Astrocyte of the spinal cord (primary cell): ENCODE data around the gene GRPEL2.
"Not testable (repeated sequence)": the region's sequence is repeated elsewhere in the genome, so short reads cannot be mapped to it uniquely, and the experiment has no call there.

Experiments used
- DNase-seq: peaks from one replicate; pipeline ENCODE4 v3.0.0; 2011; ENCODE audit warnings: low read depth, low spot score
- H3K4me3 ChIP-seq: 2 replicates; pipeline ENCODE4 v1.5.1; 2011; ENCODE audit warnings: low read depth, mild to moderate bottlenecking, low read length, moderate library complexity
- in situ Hi-C: cut with HindIII; loops from 2 replicates; pipeline ENCODE4 v1.10.0; 2017; ENCODE audit warnings: low sequenced_read_pairs
- TF ChIP-seq, protein P1 (sequence below): IDR thresholded peaks from 2 replicates; pipeline ENCODE4 v1.5.1; 2012; ENCODE audit warnings: low read depth, mild to moderate bottlenecking, low read length, inconsistent platforms

Gene GRPEL2

DNA sequence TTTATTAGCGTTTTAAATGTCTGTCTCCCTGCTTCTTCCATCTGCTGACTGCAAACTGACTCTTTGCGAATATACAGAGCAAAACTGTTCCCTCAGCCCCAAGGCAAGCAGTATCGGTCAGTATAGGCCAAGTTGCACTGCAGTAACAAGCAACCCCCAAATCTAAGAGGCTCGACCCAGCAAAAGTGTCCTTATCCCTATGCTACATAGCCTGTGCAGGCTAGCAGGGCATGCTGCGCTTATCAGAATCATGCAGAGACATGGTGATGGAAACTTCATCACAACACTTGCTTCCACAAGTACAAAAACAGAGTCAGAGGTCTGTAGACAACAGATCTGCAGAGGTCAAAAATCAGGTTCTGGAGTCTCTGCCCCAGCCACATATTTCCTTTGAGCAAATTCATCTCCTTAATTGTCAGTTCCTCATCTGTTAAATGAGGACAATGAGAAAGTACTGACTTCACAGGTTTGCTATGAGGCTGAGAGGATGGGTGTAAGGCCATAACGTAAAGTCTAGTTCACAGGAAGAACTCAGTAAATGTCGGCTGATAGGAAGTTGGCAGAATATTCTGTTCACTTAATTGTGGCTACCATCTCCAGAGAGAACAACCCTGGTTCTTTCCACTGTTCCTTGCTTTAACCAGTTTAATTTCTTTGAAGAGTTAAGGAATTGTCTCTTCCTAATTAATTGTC, 43.3 kb downstream of the GRPEL2 start:
- no peak overlapping the region for H3K4me3 ChIP-seq
- in situ Hi-C loops = no loop called here
- TF ChIP-seq, protein P1, sequence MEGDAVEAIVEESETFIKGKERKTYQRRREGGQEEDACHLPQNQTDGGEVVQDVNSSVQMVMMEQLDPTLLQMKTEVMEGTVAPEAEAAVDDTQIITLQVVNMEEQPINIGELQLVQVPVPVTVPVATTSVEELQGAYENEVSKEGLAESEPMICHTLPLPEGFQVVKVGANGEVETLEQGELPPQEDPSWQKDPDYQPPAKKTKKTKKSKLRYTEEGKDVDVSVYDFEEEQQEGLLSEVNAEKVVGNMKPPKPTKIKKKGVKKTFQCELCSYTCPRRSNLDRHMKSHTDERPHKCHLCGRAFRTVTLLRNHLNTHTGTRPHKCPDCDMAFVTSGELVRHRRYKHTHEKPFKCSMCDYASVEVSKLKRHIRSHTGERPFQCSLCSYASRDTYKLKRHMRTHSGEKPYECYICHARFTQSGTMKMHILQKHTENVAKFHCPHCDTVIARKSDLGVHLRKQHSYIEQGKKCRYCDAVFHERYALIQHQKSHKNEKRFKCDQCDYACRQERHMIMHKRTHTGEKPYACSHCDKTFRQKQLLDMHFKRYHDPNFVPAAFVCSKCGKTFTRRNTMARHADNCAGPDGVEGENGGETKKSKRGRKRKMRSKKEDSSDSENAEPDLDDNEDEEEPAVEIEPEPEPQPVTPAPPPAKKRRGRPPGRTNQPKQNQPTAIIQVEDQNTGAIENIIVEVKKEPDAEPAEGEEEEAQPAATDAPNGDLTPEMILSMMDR = no peak

DNA sequence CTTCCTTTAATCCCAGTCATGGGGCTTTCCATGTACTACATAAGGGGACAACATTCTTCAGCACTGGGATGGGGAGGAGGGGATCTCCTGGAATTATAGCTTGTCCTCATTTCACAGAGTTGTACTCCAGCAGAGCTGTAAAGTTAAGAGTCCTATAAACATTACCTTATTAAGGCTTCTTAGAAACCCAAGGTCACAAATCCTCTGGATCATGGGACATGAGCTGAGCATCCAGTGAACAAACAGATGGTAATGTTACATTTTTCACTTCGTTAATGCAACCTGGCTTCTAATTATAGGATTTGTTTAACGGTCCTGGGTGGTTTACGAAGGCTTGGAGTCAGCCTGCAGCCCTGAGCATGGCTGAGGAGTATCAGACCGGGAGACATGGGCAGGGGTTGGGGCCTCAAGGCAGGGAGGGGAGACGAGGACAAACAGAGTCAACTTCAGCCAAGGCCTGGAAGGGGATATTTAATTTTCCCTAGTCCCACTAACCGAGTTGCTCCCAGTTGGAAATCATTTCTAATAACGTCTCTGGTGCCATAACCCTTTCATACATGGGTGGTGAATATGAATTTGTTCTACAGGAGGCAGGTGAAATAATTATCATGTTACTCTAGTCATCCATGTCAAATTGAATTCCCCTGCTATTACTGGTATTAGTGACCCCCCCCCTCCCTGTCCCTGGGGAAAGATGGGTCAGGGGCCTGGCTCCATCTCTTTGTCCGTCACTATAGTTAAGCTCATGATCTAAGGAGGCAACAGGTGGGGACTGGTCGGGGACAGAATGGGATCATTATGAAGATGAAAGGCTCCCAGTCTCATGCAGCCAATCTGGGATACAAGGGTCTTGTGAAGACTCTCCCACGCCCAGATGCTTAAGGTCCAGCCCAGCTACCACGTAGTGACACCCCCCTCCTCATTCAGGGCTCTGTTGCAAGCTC, 44.5 kb downstream of the GRPEL2 start:
- in situ Hi-C loops = no loop called here
- no peak overlapping the region for H3K4me3 ChIP-seq
- TF ChIP-seq, protein P1 = no peak
- DNase-seq = no peak

More for the DNA sequence above, 43.3 kb downstream of the GRPEL2 start:
- no peak for DNase-seq

DNA sequence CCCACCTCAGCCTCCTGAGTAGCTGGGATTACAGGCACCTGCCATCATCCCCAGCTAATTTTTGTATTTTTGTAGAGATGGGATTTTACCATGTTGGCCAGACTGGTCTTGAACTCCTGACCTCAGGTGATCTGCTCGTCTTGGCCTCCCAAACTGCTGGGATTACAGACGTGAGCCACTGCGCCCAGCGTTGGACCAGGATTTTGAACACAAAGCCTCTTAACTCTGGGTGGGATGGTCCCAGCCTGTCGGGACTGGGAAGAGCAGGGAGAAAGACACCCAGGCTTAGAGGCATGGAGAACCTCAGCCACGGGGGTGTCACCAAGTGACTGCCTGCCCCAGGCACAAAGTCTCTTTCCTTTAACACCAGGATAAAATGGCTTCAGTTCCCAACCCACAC, 45.8 kb downstream of the GRPEL2 start:
- in situ Hi-C loops, H3K4me3 ChIP-seq, DNase-seq: not testable (repeated sequence)

DNA sequence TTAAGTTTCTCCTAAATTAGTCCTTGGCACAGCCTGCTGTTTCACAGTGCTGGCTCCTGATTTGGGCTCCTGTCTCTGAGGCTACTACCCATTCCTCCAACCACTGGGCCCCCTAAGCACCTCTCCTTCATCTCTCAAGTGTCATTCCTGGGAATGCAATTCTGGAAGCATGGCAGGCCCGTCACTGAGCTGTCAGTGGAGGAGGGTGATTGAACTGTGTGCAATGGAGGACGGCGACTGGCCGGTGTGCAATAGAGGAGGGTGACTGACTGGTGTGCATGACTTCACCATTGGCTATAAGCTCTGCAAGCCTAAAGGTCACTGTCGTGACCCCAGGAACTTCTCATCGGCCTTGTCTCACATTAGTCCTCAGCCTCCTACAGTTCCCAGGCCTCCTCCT, 46.2 kb downstream of the GRPEL2 start:
- in situ Hi-C loops = no loop called here
- TF ChIP-seq, protein P1 = no peak
- DNase-seq = no peak
- H3K4me3 ChIP-seq = no peak overlapping the region

DNA sequence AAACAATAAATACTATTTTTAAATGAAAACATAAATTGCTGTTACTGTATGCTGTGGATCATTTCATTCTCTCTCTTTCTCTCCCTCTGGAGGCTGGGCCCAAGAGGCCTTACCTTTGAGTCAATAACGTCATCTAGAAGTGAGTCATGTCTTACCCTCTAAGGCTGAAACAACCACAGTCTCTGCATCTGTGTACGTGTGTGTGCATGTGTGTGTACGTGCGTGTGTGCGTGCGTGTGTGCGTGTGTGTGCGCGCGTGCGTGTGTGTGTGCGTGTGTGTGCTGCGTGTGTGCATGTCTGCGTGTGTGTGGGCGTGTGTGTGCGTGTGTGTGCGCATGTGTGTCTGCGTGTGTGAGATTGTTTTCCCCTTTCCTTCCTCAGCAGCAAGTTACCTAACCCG, 47.4 kb downstream of the GRPEL2 start:
- DNase-seq = peak; percentile 60
- in situ Hi-C loops = no loop called here
- no peak overlapping the region for H3K4me3 ChIP-seq
- TF ChIP-seq, protein P1 = no peak

DNA sequence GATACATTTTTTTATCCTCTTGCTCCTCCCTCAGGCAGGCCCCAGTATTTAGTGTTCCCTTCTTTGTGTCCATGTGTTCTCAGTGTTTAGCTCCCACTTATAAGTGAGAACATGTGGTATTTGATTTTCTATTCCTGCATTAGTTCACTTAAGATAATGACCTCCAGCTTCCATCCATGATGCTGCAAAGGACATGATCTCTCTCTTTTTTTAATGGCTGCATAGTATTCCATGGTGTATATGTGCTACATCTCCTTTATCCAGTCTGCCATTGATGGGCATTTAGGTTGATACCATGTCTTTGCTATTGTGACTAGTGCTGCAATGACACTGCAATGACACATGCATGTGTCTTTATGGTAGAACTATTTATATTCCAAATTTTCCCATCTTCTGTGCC, 49.7 kb downstream of the GRPEL2 start:
- H3K4me3 ChIP-seq, in situ Hi-C loops, DNase-seq: not testable (repeated sequence)

DNA sequence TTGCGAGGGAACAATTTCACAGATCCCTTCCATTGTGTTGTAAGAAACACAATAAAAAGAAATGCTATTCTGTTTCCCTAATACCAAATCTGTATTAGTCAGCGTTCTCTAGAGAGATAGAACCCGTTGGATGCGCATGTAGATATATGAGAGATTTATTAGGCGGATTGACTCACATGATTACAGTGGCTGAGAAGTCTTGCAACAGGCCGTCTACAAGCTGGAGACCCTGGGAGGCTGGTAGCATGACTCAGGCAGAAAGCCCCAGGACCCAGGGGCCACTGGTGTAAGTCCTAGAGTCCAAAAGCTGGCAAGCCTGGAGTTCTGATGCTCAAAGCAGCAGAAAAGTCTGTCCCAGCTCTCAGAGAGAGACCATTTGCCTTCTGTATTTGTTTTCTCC, 52.2 kb downstream of the GRPEL2 start:
- TF ChIP-seq, protein P1 = no peak
- peak; percentile 84 for DNase-seq
- in situ Hi-C loops = no loop called here
- no peak overlapping the region for H3K4me3 ChIP-seq

DNA sequence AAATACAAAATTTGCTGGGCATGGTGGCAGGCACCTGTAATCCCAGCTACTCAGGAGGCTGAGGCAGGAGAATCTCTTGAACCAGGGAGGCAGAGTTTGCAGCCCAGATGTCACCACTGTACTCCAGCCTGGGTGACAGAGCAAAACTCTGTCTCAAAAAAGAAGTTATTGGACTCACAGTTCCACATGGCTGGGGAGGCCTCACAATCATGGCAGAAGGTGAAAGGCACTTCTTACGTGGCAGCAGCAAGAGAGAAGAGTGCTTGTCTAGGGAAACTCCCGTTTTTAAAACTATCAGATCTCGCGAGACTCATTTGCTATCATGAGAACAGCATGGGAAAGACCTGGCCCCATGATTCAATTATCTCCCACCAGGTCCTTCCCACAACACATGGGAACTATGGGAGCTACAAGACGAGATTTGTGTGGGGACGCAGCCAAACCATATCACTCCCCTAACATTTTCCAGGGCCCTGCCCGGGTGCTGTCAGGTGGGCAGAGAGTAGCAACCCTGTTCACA, 53.5 kb downstream of the GRPEL2 start:
- H3K4me3 ChIP-seq, DNase-seq, in situ Hi-C loops: not testable (repeated sequence)
